Measurements from ENCODE around the gene MYO9B.

GRCh38 chr19:17170538-17171297 lies 95.1 kb downstream of the MYO9B start:
- no peak for TF ChIP-seq CTCF (IDR thresholded peaks at IDR 0.05; ENCODE audit: low read depth, low read length, poor library complexity, severe bottlenecking)
- no peak for TF ChIP-seq EZH2phosphoT487 (IDR thresholded peaks at IDR 0.05; ENCODE audit: borderline replicate concordance, low read length)
